Glomerular visceral epithelial cell (primary cell): Measurements from ENCODE around the gene KCNJ1.

Experiments
- DNase-seq: peaks from one replicate; pipeline ENCODE4 v3.0.0-alpha.2; 2016; ENCODE audit errors: extremely low spot score

The KCNJ1 gene

DNA sequence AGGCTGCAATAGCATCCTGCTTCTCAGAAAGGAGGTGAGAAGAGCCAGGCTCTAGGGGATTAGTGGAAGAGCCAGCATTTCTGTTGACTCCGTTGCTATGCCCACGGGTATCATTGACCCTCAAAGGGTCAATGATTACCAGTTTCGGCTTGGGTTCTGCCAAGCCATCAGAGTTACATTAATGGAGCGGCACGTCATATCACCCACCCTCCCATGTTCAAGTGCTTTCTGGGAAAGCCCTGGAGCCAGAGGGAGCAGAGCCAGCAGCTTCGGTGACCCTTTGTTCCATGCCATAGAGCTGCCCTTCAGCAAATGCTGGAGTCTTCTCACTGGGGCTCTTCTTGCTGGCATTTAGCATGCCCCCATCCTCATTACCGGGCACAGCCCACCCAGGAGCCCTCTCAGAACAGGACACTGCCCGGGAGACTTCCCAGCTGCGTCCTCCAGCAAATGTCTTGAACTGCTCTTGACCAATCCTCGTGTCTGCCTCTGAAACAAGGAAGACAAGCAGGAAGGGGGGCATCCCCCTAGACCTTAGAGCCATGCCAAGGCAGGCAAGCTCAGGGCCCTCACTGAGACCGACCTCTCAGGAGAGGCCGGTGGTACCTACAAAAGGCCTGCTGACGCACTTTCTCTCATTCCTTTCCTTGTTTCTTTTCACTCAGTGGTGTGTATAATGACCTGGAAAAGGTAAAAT is 14.6 kb downstream of the KCNJ1 start:
- no peak for DNase-seq

DNA sequence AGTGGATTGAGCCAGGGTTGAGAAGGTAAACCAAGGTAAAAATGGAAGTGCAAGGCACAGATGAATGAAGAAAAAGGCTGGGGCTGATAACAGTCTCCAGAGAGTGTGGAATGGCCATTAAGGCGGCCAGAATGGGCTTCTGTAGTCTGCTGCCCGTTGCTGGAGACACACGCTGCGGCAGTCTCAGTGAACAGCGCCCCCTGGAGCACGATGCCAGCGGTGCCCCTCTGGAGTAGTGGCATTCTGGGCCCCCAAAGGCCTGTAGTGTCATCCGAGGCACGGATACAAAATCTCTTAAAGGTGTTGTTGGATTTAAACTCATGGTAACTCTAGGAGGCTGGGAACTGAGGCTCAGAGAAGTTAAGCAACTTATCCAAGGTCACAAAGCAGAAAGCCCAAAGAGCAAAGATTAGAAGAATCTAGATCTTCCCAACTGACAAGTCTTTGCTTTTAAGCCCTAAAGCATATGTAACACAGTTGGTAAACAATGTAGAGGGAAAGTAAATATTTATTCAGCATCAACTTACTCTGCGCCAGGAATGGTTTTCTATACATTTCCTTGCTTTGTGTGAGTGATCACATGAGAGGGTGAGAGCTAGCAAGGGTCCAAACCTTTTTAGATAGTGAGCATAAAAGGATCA is 18.2 kb downstream of the KCNJ1 start:
- peak; percentile 8 for DNase-seq

DNA sequence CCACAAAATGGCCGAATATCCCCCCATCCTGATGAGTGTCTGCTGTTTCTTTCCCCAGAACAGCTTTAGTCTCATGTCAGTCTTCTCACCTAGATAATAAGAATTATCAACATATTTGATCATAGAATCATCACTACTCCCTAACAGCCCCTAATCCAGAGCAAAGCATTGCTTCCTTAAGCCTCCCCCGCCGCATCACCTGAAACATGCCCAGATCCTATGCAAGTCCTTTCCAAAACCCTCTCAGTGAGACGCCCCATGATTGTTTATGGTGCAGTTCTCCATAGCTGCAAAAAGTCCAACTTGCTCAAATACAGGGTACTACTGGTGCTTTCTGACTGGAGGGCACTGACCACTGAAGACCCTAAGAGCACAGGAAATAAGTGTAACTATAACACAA is 20.1 kb downstream of the KCNJ1 start:
- DNase-seq: no peak

DNA sequence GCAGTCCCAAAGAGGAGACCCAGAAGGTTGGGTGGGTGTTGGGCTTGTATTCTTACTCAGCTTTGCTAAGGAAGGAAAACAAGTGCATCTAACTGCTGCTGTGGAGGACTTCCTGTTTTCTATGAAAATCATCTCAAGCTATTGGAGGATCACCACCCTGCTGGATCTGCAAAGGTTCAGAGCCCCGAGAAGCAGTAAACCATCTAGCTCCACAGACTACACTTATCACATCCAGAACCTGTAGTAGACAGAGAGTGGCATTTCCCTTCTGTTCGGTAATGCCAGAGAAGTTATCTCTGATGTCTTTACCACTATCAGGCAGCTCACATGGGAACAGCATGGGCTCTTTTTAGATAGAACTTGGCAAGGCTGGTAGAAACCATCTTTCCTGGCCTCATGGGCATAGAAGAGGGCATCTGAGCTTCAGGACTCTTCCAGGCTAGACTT is 21.7 kb downstream of the KCNJ1 start:
- DNase-seq: no peak

DNA sequence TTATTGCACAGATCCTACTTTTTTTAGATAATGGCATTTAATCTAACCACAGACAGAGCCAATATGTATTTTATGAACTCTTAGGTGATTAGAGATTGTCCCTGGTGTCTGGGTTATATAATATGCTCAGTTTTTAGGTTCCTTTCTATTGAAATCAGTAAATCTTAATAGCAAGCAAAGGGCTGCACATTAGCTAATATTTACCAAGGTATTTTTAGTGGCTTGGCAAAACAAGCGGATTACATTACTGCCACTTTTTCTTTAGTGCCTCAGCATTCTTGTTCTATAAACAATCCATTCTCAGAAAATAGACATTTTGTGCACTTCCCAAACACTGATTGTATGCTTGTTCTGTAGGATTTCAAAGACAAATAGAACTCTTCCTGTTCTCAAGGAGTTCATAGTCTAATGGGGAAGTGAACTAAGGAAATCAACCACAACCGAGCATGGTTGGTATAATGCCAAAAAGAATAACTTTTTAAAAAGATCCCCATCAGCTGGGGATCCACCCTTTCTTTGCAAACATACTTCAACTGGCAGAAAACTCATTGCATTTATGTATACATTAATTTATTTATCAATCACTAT is 23.8 kb downstream of the KCNJ1 start:
- no peak for DNase-seq

DNA sequence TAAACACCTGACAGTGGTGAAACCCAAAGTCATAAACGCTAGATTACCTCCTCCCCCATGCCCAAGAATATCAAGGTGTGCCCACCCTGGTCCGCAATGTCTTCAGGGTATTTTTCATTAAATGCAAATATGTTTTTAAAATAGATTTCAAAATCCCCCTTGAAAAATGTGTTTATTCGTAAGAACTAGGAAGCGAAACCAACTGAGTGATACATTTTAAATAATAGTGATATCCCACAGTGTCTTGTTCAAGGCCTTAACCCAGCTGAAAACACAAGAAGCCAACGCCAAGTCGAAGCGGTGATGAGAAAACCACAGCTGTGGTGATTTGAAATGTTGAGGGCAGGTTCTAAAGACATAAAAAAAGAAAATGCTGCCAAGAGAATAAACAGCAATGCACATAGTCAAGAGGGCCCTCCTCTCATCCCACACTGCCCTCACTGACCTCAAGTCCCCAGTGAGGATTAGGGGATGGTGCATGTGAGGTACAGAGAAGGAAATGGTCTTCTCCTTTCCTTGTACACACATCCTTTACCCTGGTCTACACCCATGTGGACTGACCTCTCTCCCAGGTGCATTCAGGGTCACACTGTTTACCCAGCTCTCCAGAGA is 25.5 kb downstream of the KCNJ1 start:
- no peak for DNase-seq

DNA sequence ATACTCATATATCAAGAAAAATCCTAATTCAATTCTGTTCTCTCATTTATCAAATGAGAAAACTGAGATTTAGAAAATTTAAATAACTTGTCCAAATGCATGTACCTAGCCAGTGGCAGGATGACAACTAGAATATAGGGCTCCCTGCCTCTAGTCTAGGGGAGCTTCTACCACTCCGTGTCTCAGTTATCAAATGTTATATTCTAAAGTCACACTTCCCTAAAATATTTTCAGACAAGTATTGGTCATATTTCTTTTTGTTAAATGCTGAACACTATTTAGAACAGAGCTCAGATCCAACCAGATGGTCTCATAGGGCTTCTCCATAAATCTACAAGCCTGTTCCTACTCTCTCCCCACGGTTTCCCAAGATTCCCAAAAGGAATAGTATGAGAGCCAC is 26.3 kb downstream of the KCNJ1 start:
- no peak for DNase-seq

DNA sequence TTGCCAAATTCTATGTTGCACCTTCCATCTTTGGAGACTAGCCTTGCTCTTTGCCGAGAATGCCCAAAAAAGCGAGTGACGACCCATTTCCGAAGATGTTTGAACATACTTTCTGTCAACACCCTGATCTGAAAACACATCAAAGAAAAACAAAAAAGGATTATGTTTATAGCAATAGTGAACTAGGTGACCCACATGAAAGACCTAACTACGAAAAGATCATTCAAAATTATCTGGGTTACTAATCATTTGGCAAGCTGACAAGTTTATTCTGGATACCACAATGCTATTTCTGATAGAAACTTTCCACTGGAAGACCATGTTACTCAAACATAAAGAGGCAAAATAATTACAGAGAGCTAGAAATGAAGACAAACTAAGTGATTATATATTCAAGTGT is 27.0 kb downstream of the KCNJ1 start:
- no peak for DNase-seq

DNA sequence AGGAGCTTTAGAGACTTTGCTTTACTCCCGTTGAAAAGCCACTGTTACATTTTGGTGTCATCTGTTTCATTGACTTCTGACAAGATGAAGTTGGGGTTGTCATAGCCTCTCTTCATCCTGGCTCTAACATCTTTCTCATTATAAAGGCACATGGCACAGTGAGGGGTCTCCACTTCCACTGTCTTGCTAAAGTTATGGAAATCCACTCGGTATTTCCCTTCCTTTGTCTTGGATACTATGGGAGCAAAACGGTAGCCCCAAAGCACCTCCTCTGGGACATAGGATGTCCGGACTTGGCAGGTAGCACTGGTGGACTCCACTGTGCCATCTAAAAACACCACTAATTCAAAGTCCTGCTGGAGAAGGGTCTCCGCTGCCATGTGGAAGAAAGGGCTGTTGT is 28.0 kb downstream of the KCNJ1 start:
- no peak for DNase-seq

DNA sequence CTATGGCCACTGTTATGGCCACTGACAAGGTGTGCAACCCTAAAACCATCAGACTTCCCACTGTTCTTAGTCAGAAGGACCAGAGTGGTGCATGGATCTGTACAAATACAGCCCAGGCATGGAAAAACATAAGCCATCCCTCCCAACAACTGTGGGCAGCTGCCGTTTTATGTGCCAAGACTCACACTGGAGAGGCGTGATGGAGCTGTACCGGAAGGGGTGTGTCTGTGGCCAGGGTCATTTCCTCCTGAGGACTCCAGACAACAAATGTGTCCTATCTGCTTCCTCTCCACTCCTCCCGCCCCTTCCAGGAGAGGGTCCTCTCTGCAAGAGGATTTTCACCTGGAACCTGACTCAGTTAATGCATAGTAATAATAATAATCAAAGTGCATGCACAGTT is 29.5 kb downstream of the KCNJ1 start:
- no peak for DNase-seq

DNA sequence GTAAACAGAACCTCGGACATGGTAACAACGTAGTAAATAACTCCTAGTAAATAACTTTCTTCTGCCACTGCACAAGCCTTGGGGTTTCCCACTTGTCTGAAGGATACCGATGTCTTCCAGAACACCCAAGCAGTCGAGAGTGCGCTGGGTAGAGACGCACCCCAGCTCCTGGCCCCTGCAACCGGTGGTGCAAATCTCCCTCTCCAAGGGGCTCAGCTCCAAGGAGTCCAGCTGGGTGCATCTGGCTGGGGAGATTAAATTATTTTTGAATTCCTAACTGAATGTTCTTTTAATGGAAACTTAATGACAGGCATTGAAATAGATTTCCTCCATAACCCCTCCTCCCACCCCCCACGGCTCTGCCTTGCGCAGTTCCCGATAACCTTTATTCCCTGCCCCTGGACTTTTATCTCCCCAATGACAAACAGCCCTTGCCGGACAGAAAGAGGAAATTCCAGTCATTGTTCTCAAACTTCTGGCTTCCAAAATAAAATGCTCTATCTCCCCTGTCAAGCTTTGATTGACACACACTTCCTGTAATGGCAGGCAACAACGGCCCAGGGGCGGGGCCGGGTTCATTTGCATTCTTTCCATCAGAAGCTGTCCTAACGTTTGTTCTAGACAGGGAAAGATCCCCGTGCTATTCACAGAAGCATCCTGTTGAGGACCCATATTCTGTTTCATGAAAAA is 31.2 kb downstream of the KCNJ1 start:
- no peak for DNase-seq

DNA sequence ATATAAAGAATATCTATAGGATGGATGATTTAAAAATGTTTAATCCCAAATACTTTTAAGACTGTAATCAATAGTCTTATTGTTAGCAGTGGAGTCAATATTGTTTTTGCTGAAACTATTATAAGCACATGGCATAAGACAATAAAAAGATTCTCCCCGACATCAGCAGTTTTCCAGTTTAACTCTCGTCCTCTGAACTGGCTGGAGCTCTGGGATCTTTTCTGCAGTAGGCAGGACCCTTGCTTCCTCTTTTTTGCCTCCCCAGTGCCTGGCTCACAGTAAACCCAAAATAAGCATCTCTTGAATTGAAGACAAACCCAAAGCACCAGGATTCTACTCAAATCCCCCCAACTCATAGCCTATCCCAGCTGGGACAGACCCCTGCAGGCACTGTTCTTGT is 32.9 kb downstream of the KCNJ1 start:
- no peak for DNase-seq

DNA sequence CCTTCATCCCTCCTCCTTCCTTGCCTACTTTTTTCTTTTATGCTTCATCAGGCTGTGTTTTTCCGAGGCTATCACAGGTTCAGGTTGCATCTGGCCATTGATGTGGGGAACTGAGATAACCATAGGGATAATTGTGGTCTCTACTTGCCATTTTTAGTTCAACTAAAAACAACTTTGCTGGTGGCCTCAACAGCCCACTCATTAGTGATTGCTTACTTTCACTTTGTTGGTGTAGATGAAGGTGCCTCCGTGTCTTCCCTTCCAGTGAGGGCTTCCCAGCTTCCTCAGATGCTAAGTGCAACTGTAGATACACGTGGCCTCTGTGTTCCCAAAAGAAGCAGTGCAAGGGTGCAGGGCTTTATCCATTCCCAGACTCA is 35.0 kb downstream of the KCNJ1 start:
- DNase-seq: no peak

DNA sequence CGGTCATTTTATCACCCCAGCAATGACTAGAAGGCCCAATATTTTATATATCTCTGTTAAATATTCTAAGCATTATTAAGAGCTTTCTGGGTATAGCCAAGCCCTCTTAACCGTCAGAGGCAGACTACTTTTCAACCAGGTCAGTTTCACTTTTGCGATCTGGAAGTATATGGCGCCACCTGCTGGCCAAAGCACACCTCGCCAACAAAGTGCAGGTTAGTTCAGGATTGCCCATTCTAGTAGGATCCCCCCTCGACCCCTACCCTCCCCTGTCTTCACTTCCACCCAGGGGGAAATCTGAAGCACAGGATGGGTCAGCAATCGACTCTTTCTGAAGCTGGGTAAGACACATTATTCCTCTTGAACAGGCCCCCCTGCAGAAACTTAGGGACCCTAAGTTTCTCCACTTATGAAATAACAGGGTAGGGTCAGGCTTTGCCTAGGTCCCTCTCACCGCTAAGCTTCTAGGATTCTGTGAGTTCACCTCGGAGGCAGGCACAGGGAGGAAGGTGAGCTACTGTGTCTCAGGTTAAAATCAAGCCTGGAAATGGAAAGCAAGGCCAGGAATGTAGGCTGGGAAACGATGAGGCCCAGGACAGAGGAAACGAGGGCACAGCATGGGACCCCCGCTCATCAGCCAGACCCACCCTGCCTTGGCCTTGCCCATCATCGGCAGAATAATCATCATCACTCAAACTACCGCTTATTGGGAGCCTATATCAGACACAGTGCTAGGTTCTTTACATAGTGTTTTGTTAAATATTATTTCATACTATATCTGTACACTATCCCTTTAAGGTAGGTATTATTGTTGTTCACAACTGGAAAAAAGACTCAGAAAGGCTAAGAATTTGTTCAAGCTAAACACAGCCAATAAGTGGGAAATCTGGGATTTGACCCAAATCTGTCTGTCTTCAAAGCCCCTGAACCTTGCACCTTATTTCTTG is 35.6 kb downstream of the KCNJ1 start:
- peak; percentile 74 for DNase-seq

DNA sequence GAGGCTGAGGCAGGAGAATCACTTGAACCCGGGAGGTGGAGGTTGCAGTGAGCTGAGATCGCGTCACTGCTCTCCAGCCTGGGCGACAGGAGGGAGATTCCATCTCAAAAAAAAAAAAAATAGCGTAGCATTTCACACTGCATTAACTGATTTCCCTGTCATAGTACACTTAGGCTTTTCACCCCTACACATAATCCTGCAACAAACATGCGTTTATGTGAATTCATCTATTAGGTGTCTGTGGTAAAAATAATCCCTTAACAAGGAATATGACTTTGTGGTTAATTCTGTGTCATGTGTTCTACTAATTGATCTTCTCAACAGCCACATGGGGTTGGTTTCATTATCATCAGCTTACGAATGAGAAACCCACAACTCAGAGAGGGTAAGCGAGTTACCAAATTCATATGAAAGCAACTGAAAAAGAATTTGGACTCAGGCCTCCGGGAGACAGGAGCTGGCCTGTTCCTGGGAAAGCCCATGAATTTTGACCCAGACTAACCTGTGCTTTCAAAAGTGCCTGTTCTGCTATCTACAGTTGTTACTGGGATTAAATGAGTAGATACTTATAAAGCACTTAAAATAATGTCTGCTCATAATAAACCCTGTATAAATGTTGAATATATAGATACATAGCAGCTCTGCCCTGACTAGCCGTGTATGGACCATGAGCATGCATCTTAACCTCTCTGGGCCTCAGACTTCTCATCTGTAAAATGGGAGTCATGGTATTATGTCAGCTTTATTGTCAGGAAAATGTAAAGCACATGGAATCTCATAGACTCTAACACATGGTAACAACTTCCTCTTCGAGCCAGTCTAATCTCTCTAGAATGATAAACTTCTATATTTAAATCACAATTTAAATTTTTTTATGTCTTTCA is 36.6 kb downstream of the KCNJ1 start:
- DNase-seq: no peak

DNA sequence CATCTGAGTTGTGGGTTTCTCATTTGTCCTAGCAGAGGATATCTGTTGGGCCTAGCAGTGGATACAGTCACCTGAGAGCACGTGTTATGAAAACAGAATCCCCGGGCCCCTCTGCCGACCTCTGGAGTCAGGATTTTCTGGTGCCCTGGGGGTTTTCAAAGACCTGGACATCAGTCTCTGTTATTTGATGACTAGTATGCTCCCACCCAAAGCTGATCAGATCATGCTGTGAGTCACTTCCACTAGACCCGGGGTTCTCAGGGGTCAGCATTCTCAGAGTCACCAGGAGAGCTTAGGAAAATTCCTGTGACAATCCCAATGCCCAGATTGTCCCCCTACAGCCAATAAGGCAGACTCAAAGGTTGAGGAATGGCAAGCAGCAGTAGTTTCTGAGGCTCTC is 38.7 kb downstream of the KCNJ1 start:
- DNase-seq: no peak

DNA sequence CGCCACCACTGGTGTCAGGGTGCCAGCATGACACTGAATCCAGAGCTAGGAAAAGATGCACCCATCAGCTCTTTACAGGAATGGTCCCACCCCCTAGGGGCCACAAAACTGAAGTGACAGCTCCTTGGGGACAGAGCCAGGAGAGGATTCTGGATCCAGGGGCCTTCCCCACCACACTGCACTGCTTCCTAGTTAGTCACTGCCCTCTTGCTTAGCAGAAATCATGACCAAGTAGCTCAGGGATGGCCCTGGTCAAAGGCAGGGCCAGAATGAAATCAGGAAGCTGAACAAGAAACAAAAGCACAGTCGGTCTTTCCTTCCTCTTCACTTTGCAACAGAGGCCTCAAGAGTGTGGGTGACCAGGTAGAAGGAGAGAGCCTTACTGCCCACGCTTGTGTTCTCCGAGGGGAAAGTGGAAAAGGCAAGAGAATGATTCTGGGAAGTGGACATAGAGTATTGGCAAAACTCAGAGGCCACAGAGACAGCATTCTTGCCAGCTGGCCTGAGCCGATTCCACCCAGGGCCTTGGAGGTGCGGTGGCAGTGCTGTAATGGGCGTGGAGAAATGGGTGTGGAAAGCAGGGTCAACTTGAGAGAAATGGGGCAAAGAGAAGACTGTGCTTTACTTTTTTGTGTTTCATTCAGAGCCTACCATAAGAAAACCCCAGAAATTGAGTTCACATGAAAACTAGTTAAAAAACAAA is 39.8 kb downstream of the KCNJ1 start:
- DNase-seq: no peak

DNA sequence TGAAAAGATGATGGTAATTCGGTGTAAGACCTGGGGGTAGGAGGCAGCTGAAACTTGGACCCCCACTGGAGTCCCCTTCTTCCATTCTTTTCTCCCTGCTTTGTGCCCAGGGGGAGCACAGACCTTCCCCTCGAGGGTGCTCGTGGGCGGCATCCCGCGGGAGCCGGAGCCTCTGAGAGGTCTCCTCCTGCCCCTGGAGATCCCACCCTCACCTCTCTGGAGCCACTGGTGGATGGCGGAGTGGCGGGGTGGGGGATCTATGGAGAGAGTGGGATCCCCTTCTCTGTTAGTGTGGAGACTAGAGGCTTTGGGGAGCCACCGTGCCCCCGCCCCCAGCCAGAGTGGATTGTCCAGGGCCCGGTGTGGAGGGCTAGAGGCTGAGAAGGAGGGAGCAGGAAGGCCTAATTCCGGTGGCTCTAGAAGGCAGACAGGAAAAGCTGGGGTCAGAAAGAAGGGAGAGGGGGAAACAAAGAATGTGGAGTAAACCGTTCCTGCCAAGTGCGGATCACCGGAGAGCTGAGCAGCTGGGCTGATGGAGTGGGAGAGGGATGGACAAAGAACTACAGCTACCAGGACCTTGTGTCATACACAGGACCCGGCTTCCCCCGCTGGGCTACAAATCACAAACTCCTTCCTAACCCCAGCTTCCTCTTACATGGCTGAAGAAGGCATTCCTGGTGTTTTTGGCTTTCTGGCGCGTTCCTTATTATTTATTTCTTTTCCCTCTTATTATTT is 41.9 kb downstream of the KCNJ1 start:
- no peak for DNase-seq
